GM23338 (cell line): ENCODE results near the gene TNS3. TPM values are rescaled to one million over a fixed set of nuclear protein-coding genes. Genes with fewer than 3 reads are reported as not detected.

Source experiments
- ATAC-seq: fragments of 200-7000 bp; cut with Tn5 transposase; 3 replicates; pipeline ENCODE4 v1.9.1; 2020
- DNase-seq: peaks from one replicate; pipeline ENCODE4 v3.0.0-alpha.2; 2015; ENCODE audit warnings: low spot score
- H2AFZ ChIP-seq: fragments of 200-600 bp; sonication (generic); 2 replicates; pipeline ENCODE4 v1.8.0; 2016; ENCODE audit warnings: antibody characterized with exemption, mild to moderate bottlenecking, moderate library complexity
- H3F3A ChIP-seq: fragments of 200-600 bp; sonication (generic); replicated peaks from 2 replicates; pipeline ENCODE4 v1.8.0; 2017; ENCODE audit warnings: antibody characterized with exemption, mixed run types, low read depth
- H3K27ac ChIP-seq: fragments of 200-600 bp; sonication (generic); 2 replicates; pipeline ENCODE4 v1.6.1; 2016; ENCODE audit warnings: low read depth
- H3K27me3 ChIP-seq: fragments of 200-600 bp; sonication (generic); 2 replicates; pipeline ENCODE4 v1.8.0; 2016; ENCODE audit warnings: mild to moderate bottlenecking, mixed run types, moderate library complexity; ENCODE audit not compliant: insufficient read depth
- H3K36me3 ChIP-seq: fragments of 200-600 bp; sonication (generic); 2 replicates; pipeline ENCODE4 v1.8.0; 2016; ENCODE audit warnings: mild to moderate bottlenecking; ENCODE audit not compliant: insufficient read depth
- H3K4me1 ChIP-seq: fragments of 200-600 bp; sonication (generic); 2 replicates; pipeline ENCODE4 v1.8.0; 2016; ENCODE audit warnings: mild to moderate bottlenecking, moderate library complexity; ENCODE audit not compliant: insufficient read depth
- H3K4me2 ChIP-seq: fragments of 200-600 bp; sonication (generic); 2 replicates; pipeline ENCODE4 v1.7.1; 2017; ENCODE audit warnings: mixed run types
- H3K4me3 ChIP-seq: fragments of 200-600 bp; sonication (generic); 2 replicates; pipeline ENCODE4 v1.6.1; 2016; ENCODE audit warnings: mixed run types
- H3K79me2 ChIP-seq: fragments of 200-600 bp; sonication (generic); replicated peaks from 2 replicates; pipeline ENCODE4 v1.8.0; 2017; ENCODE audit warnings: mild to moderate bottlenecking; ENCODE audit not compliant: insufficient read depth
- H3K9me2 ChIP-seq: fragments of 200-600 bp; sonication (generic); 2 replicates; pipeline ENCODE4 v1.8.0; 2017; ENCODE audit not compliant: insufficient read depth
- H4K20me1 ChIP-seq: fragments of 200-600 bp; sonication (generic); replicated peaks from 2 replicates; pipeline ENCODE4 v1.8.0; 2017; ENCODE audit warnings: mild to moderate bottlenecking; ENCODE audit not compliant: insufficient read depth
- H3K27ac Mint-ChIP-seq: 2 replicates; pipeline ENCODE4 v1.8.0; 2020; ENCODE audit warnings: inconsistent platforms, mild to moderate bottlenecking, moderate library complexity, mixed read lengths
- H3K27me3 Mint-ChIP-seq: 3 replicates; pipeline ENCODE4 v1.8.0; 2022; ENCODE audit warnings: low read depth, mild to moderate bottlenecking, moderate library complexity, mixed read lengths, inconsistent platforms; ENCODE audit not compliant: insufficient read depth, poor library complexity
- H3K36me3 Mint-ChIP-seq: 3 replicates; pipeline ENCODE4 v1.8.0; 2021; ENCODE audit warnings: low read depth, mild to moderate bottlenecking, inconsistent platforms, moderate library complexity, mixed read lengths
- H3K4me1 Mint-ChIP-seq: 3 replicates; pipeline ENCODE4 v1.8.0; 2020; ENCODE audit warnings: mild to moderate bottlenecking, inconsistent platforms, mixed read lengths
- H3K4me3 Mint-ChIP-seq: 3 replicates; pipeline ENCODE4 v1.8.0; 2021; ENCODE audit warnings: moderate library complexity, mild to moderate bottlenecking, inconsistent platforms, mixed read lengths
- H3K9me3 Mint-ChIP-seq: 3 replicates; pipeline ENCODE4 v1.8.0; 2020; ENCODE audit warnings: moderate library complexity, mild to moderate bottlenecking, inconsistent platforms, mixed read lengths
- CREB1 ChIP-seq: fragments of 250-450 bp; sonication (Bioruptor Pico); IDR thresholded peaks from 2 replicates; pipeline ENCODE4 v1.5.0; 2020; ENCODE audit warnings: low read depth, mild to moderate bottlenecking, moderate library complexity
- EZH2 ChIP-seq: fragments of 200-600 bp; sonication (generic); IDR thresholded peaks from one replicate; pipeline ENCODE4 v1.8.0; 2017; ENCODE audit warnings: antibody characterized with exemption, mild to moderate bottlenecking, low read depth; ENCODE audit not compliant: unreplicated experiment
- EZH2phosphoT487 ChIP-seq: fragments of 200-600 bp; sonication (generic); IDR thresholded peaks from one replicate; pipeline ENCODE4 v1.8.1; 2018; ENCODE audit warnings: antibody characterized with exemption; ENCODE audit not compliant: unreplicated experiment
- JUNB ChIP-seq: IDR thresholded peaks from one replicate; pipeline ENCODE4 v1.6.1; 2016; ENCODE audit warnings: antibody characterized with exemption; ENCODE audit not compliant: unreplicated experiment
- POLR2AphosphoS5 ChIP-seq: IDR thresholded peaks from 2 replicates; pipeline ENCODE4 v1.6.1; 2016; ENCODE audit warnings: antibody characterized with exemption, low read depth
- STAT1 ChIP-seq: IDR thresholded peaks from one replicate; pipeline ENCODE4 v1.6.1; 2016; ENCODE audit warnings: antibody characterized with exemption; ENCODE audit not compliant: unreplicated experiment
- polyA plus RNA-seq: library from polyadenylated mRNA; unstranded; fragments of >200 nt; fragmentation: Nextera tagmentation; extraction: Ambion mirVana; gene quantifications from 2 replicates; pipeline ENCODE4 v1.2.1, GENCODE V29; 2016
- total RNA-seq: library from RNA; depleted of rRNA; stranded (reverse); fragments of >200 nt; shearing (Covaris generic); gene quantifications from 2 replicates; pipeline ENCODE4 v1.2.3, GENCODE V29; 2014
- TF ChIP-seq, protein P1 (sequence below): fragments of 250-450 bp; sonication (Bioruptor Pico); IDR thresholded peaks from 2 replicates; pipeline ENCODE4 v1.5.0; 2020; ENCODE audit warnings: mild to moderate bottlenecking, moderate library complexity

The TNS3 gene
- total and polyA plus RNA-seq, 2 experiments from 2014 or later: 6.2 to 28.7 TPM

DNA sequence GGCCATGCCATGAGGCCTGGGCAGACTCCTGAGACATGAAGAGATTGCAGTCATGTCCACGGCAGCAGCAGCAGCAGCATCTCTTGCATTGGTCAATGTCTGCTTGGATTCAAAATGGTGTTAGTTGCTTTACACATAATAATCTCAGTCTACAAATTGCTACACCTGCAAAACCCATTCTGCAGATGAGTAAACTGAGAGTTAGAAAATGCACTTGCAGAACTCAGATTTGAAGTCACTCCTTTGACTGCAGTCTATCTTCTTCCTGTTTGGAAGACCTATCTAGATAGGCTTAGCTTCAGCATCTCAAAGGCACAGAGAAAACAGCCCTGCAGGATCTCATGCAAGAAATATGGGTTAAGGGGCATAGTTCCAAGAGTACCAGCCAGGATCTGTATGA, 350.3 kb downstream of the TNS3 start (continued):
- TF ChIP-seq, protein P1, sequence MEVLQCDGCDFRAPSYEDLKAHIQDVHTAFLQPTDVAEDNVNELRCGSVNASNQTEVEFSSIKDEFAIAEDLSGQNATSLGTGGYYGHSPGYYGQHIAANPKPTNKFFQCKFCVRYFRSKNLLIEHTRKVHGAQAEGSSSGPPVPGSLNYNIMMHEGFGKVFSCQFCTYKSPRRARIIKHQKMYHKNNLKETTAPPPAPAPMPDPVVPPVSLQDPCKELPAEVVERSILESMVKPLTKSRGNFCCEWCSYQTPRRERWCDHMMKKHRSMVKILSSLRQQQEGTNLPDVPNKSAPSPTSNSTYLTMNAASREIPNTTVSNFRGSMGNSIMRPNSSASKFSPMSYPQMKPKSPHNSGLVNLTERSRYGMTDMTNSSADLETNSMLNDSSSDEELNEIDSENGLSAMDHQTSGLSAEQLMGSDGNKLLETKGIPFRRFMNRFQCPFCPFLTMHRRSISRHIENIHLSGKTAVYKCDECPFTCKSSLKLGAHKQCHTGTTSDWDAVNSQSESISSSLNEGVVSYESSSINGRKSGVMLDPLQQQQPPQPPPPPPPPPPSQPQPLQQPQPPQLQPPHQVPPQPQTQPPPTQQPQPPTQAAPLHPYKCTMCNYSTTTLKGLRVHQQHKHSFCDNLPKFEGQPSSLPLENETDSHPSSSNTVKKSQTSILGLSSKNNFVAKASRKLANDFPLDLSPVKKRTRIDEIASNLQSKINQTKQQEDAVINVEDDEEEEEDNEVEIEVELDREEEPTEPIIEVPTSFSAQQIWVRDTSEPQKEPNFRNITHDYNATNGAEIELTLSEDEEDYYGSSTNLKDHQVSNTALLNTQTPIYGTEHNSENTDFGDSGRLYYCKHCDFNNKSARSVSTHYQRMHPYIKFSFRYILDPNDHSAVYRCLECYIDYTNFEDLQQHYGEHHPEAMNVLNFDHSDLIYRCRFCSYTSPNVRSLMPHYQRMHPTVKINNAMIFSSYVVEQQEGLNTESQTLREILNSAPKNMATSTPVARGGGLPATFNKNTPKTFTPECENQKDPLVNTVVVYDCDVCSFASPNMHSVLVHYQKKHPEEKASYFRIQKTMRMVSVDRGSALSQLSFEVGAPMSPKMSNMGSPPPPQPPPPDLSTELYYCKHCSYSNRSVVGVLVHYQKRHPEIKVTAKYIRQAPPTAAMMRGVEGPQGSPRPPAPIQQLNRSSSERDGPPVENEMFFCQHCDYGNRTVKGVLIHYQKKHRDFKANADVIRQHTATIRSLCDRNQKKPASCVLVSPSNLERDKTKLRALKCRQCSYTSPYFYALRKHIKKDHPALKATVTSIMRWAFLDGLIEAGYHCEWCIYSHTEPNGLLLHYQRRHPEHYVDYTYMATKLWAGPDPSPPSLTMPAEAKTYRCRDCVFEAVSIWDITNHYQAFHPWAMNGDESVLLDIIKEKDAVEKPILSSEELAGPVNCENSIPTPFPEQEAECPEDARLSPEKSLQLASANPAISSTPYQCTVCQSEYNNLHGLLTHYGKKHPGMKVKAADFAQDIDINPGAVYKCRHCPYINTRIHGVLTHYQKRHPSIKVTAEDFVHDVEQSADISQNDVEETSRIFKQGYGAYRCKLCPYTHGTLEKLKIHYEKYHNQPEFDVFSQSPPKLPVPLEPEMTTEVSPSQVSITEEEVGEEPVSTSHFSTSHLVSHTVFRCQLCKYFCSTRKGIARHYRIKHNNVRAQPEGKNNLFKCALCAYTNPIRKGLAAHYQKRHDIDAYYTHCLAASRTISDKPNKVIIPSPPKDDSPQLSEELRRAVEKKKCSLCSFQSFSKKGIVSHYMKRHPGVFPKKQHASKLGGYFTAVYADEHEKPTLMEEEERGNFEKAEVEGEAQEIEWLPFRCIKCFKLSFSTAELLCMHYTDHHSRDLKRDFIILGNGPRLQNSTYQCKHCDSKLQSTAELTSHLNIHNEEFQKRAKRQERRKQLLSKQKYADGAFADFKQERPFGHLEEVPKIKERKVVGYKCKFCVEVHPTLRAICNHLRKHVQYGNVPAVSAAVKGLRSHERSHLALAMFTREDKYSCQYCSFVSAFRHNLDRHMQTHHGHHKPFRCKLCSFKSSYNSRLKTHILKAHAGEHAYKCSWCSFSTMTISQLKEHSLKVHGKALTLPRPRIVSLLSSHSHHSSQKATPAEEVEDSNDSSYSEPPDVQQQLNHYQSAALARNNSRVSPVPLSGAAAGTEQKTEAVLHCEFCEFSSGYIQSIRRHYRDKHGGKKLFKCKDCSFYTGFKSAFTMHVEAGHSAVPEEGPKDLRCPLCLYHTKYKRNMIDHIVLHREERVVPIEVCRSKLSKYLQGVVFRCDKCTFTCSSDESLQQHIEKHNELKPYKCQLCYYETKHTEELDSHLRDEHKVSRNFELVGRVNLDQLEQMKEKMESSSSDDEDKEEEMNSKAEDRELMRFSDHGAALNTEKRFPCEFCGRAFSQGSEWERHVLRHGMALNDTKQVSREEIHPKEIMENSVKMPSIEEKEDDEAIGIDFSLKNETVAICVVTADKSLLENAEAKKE (CRISPR knock-in tag): no peak
- no peak for TF ChIP-seq STAT1

DNA sequence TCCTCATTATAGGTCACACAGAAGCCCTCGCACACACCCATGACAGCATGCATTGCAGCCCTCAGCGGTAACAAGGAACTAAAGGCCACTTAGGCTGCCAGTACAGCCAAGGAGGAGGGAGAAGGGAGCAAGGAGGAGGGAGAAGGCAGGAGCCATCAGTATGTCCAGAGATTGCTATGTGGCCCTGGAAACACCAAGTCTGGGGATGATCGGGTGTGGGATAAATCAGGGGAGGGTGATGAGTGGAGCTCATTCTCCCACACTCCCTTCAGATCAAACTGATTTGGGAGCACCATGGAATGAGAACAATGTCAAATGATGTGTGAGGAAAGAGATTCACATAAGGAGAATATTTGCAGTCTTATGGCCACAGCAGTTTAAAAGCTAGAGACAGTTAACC, 350.9 kb downstream of the TNS3 start:
- no peak for ATAC-seq
- H3K36me3 Mint-ChIP-seq: peaks cover 3% of the 10 kb centered on the region; the same call in 1 of the 3 replicates
- no peak overlapping the region for H3K4me3 Mint-ChIP-seq
- no peaks in the 10 kb centered on the region; the same call in 2 of the 3 replicates for H3K9me3 Mint-ChIP-seq
- H3K4me1 Mint-ChIP-seq: no peaks in the 10 kb centered on the region; the same call in 1 of the 3 replicates
- H3K4me1 ChIP-seq: no peaks in the 10 kb centered on the region
- H3K27me3 ChIP-seq: no peaks in the 10 kb centered on the region
- no peak overlapping the region for H3K27ac Mint-ChIP-seq
- no peak for DNase-seq
- no peak overlapping the region for H3K4me2 ChIP-seq
- H2AFZ ChIP-seq: no peak overlapping the region
- H3K4me3 ChIP-seq: no peak overlapping the region
- H3K79me2 ChIP-seq: no peaks in the 10 kb centered on the region
- H3F3A ChIP-seq: no peaks in the 10 kb centered on the region
- H4K20me1 ChIP-seq: no peaks in the 10 kb centered on the region
- H3K36me3 ChIP-seq: no peaks in the 10 kb centered on the region
- peaks cover 10% of the 10 kb centered on the region for H3K27me3 Mint-ChIP-seq
- H3K27ac ChIP-seq: no peak overlapping the region
- H3K9me2 ChIP-seq: peaks cover 5% of the 10 kb centered on the region; the same call in 1 of the 2 replicates
- no peak for TF ChIP-seq JUNB
- TF ChIP-seq CREB1: no peak
- no peak for TF ChIP-seq EZH2
- no peak for TF ChIP-seq POLR2AphosphoS5
- no peak for TF ChIP-seq STAT1
- no peak for TF ChIP-seq EZH2phosphoT487
- TF ChIP-seq, protein P1 (CRISPR knock-in tag): no peak
